A549 (cell line): ENCODE results near the gene VGLL3.

Source experiments
- CEBPB ChIP-seq, 2 experiments: fragments of >200 bp in 1 of 2; sonication (Bioruptor Twin) in 1 of 2; formaldehyde crosslinking in 1 of 2; IDR thresholded peaks; 2 replicates each; pipeline ENCODE4 v1.6.1; 2012 to 2016
- CTCF ChIP-seq: fragments of >200 bp; sonication (Bioruptor Twin); formaldehyde crosslinking; IDR thresholded peaks from 3 replicates; pipeline ENCODE4 v1.5.1; 2016
- EHF ChIP-seq: fragments of 250-450 bp; sonication (Bioruptor Pico); IDR thresholded peaks from 2 replicates; pipeline ENCODE4 v1.5.0; 2020; ENCODE audit warnings: mild to moderate bottlenecking
- EHMT2 ChIP-seq: fragments of 200-600 bp; sonication (generic); IDR thresholded peaks from 2 replicates; pipeline ENCODE4 v1.6.1; 2016; ENCODE audit warnings: antibody characterized with exemption, low read depth, mild to moderate bottlenecking, moderate library complexity
- EP300 ChIP-seq, 2 experiments: fragments of >200 bp; sonication (Bioruptor Twin); formaldehyde crosslinking; IDR thresholded peaks; 2 replicates in 1 of 2; 3 replicates in 1 of 2; pipeline ENCODE4 v1.6.1; 2016 to 2017
- HOXB13 ChIP-seq: fragments of 250-450 bp; sonication (Bioruptor Pico); IDR thresholded peaks from 2 replicates; pipeline ENCODE4 v1.5.0; 2020; ENCODE audit warnings: low read depth, mild to moderate bottlenecking, moderate library complexity
- KDM1A ChIP-seq: fragments of 200-600 bp; sonication (generic); IDR thresholded peaks from 2 replicates; pipeline ENCODE4 v1.6.1; 2016; ENCODE audit warnings: low read depth, mild to moderate bottlenecking
- MAX ChIP-seq: IDR thresholded peaks from 2 replicates; pipeline ENCODE4 v1.6.1; 2012
- POLR2A ChIP-seq: IDR thresholded peaks from 2 replicates; pipeline ENCODE4 v1.6.1; 2012; ENCODE audit warnings: mild to moderate bottlenecking, low read length
- RCOR1 ChIP-seq: fragments of 150-350 bp; IDR thresholded peaks from 2 replicates; pipeline ENCODE4 v1.6.1; 2014; ENCODE audit warnings: antibody characterized with exemption, low read length, low read depth
- REST ChIP-seq: fragments of 200-600 bp; sonication (generic); IDR thresholded peaks from 2 replicates; pipeline ENCODE4 v1.6.1; 2016; ENCODE audit warnings: antibody characterized with exemption, mild to moderate bottlenecking, moderate library complexity
- SMC3 ChIP-seq: fragments of >200 bp; sonication (Bioruptor Twin); formaldehyde crosslinking; IDR thresholded peaks from 3 replicates; pipeline ENCODE4 v1.6.1; 2018; ENCODE audit warnings: inconsistent platforms
- ZC3H11A ChIP-seq: fragments of 450-650 bp; IDR thresholded peaks from 2 replicates; pipeline ENCODE4 v1.6.1; 2014; ENCODE audit warnings: antibody characterized with exemption, mild to moderate bottlenecking

GRCh38 chr3:86967062-86967461, 23.9 kb downstream of the VGLL3 start:
- TF ChIP-seq POLR2A (no peak), KDM1A (no peak), EHMT2 (no peak), SMC3 (no peak), CTCF (no peak), MAX (no peak), HOXB13 (no peak), EHF (CRISPR knock-in tag) (no peak), REST (no peak), EP300 (IDR thresholded peaks at IDR 0.05) (no peak), CEBPB (IDR thresholded peaks at IDR 0.05) (no peak), ZC3H11A (no peak), RCOR1 (no peak)
